GM19035 (cell line): ENCODE measurements around the gene THOP1.
"Not testable (repeated sequence)": the region's sequence is repeated elsewhere in the genome, so short reads cannot be mapped to it uniquely, and the experiment has no call there.

Experiments used
- ATAC-seq: cut with Tn5 transposase; IDR thresholded peaks from one replicate; pipeline ENCODE4 v1.9.1; 2021; ENCODE audit not compliant: unreplicated experiment

Gene THOP1

DNA sequence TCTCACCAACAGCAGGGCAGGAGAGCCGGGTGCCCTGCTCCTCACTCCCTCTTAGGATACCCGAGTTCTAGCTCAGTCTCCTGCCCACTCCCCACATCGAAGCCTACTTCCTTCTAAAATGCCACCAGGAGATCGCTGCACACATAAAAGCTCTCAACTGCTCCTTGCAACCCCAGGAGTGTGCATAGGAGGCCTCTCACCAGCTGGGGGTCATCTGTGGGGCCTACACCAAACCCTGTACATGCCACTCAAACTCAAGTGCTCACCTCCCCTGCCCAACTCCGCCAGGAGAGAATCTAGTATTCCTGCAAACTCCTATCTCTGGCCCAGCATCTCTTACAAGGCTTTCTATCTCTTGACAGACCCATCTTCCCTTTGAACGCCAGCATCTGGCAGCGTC, 5.0 kb upstream of the THOP1 start:
- ATAC-seq: no peak

DNA sequence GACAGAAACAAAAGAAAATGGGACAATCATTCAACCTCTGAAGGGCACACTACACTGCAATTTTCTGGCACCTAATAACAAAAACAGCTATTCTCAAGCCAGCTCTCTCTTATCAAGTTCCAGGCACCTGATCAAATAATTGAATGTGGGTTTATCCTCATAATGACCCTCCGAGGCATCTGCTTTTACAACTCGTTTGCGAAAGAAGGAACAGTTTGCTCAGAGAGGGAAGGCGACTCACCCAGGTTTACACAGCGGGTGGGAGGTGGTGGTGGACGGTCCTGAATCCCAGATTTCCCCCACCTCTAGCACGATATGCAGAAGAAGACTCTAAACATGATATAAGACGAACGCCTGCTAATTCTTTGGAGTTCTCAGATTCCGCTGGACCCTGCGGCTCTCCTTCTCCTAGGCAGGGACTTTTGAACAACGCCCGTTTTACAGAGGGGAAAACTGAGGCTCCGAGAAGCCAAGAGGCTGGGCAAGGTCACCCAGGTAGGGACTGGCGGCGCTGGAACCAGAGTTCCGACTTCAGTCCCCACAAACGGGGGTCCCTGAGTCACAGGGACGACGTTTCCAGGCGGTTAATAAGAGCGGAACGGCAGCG, 2.9 kb upstream of the THOP1 start:
- no peak for ATAC-seq

DNA sequence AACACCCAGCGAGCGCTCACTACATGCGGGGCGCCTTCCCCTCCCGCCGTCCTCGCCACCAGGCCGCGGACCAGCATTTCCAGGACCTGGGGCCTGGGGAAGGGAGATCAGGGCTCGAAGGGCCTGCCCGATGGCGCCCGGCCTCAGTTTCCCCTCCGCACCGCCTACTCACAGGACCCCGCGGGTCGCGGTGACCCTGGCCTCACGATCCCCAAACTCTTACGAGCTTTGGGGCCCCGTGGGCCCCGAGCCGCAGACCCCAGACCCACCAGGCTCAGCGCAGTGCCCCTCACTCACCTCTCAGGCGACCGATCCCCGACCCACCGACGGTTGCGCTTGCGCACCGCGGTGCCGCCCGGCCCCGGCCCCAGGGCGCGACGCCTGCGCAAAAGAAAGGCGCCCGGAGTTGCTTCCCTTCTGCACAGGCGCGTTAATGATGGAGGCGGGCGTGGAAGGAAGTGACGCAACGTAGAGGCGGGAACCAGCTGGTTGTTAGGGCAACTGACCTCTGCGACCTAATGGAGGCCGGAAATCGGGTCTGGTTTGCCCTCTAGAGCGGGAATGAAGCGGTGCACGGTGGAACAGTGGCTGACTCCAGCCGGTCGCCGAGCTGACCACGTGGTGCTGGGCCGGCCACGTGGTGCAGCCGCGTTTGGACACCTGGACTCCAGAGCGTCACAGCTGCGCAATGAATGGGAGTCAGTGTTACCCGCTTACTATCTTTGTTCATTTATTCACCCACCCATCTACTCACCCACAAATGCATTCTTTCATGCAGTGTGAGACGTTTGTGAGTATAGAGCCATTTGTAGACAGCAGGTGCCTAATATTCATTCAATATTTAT, 2.1 kb upstream of the THOP1 start, which contains the start of gene SGTA:
TSS of gene SGTA (minus strand) at position 338 of the 845 bp plus-strand sequence. CDS start 14,205 bp downstream, outside the sequence.
- peak; percentile 78 for ATAC-seq

DNA sequence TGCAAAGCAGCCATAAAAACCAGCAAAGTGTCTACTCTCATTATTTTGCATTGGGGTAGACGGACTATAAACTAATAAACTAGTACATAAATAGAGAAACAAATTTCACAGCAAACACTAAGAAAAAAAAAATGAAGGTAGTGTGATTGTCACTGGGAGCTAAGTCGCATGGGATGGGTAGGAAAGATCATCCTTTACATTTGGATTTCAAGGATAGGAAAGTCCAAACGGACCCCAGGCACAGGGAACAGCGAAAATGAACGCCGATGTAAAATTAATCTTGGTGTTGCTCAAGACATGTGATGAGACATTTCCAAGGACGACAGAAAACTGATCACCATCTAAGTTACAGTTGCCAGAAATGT, 1.5 kb upstream of the THOP1 start:
- ATAC-seq: no peak

DNA sequence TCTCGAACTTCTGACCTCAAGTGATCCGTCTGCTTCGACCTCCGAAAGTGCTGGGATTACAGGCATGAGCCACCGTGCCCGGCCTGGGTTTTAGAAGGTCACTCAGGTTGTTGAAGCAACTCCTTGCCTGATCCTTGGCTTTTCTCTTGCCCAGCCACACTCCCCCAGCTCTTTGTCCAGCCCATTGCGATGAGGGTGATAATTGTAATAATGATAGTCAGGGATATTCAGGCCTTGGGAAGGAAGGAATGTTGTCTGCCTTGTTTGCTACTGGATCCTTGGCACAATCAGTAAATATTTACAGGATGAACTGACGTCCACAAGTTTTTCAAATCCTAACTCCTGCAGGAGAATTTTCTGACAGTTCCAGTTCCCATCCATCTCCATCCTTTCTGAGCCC, 1.8 kb downstream of the THOP1 start:
- ATAC-seq: no peak

DNA sequence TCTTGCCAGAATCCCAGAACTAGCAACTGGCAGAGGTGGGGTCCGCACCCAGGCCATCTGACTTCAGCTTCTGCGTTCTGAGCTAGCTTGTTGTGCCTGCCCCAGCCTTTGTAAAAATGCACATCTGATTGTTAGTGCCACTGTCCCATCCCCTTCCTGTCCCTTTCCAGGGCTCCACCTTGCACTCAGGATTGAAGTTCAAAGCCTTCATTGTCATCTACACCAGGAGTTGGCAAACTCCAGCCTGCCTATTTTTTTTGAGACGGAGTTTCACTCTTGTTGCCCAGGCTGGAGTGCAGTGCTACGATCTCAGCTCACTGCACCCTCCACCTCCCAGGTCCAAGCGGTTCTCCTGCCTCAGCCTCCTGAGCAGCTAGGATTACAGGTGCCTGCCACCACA, 2.9 kb downstream of the THOP1 start:
- no peak for ATAC-seq

DNA sequence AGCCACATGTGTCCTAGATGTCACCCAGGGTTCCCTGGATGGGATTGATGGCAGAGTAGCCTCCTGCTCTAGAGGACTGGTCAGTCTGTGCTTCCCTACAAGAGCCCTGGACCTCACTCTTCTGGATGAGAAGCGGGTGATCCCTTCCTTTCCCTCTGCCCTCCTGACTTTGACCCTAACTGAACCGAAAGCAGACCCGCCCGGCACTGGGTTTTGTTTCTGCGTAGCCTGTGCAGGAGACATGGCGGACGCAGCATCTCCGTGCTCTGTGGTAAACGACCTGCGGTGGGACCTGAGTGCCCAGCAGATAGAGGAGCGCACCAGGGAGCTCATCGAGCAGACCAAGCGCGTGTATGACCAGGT, 4.9 kb downstream of the THOP1 start:
- no peak for ATAC-seq

DNA sequence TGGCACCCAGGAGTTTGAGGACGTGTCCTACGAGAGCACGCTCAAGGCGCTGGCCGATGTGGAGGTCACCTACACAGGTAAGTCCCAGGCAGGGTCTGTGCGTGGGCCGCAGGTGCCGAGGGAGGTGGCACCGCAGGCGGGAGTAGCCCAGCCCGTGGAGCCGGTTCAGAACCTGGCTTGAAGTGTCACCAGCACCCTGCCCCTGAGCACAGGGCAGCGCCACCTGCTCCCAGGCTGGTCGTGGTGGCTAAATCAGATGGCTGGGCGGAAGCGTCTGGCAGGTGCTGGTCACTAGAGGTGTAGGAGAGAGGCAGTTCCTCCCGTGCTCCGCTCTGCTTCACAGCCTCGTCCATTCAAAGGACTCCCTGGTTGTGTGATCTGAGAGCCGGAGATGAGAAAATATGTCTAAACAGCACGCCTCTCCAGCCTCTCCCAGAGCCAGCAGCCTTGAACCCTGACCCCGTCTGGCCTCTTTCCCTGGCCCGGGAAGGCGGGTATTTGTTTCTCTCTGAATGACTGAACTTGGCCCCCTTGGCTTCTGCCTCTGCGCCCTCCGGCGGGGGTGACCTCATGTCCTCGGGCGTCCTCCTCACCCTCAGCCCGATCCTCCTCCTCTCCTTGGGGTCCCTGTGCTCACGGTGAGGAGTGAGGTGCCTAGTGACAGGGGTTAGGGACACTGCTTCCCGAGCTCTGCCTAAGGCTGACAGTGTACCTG, 5.4 kb downstream of the THOP1 start:
- no peak for ATAC-seq

DNA sequence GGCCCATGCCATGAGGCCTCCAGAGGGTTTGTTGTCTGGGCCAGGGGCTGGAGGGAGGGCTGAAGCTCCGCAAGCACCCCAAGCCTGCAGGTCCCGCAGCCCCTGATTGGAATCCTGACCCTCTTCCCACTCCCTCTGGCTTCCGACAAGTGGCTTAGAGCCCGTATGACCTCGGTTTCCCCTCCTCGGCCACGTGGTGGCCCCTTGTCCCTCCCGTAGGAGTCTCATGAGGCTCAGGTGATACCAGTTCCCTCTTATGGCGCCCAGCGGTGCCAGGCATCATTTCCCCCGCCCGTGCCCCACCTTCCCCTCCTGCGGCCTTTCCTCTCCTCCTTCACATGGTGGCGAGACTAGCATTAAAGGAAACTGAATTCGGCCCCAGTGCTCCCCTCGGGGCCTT, 6.1 kb downstream of the THOP1 start:
- ATAC-seq: no peak

DNA sequence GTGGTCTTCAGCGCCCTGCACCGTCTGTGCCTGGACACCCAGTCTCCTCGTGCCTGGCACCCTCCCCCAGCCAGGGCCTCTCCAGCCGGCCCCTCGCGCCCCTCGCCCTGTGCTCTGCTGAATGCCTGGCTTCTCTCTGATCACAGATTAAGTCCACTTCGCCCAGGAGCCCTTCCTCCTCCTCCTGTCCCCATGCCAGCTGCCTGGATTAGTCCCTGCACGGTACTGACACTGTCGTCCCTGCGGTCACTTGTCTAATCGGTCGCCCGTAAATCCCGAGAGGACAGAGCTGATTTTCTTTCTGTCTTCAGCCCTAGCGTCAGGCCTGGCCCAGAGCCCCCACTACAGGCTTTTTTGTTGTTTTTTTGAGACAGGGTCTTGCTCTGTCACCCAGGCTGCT, 6.6 kb downstream of the THOP1 start:
- ATAC-seq: no peak

DNA sequence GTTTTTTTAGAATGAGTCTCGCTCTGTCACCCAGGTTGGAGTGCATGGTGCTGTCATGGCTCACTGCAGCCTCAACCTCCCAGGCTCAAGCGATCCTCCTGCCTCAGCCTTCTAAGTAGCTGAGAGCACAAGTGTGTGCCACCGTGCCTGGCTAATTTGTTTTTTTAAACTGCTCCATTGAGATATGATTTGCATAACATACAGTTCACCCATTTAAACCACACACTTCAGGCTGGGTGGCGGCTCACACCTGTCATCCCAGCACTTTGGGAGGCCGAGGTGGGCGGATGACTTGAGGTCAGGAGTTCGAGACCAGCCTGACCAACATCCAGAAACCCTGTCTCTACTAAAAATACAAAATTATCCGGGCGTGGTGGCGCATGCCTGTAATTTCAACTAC, 7.4 kb downstream of the THOP1 start:
- not testable (repeated sequence) for ATAC-seq

DNA sequence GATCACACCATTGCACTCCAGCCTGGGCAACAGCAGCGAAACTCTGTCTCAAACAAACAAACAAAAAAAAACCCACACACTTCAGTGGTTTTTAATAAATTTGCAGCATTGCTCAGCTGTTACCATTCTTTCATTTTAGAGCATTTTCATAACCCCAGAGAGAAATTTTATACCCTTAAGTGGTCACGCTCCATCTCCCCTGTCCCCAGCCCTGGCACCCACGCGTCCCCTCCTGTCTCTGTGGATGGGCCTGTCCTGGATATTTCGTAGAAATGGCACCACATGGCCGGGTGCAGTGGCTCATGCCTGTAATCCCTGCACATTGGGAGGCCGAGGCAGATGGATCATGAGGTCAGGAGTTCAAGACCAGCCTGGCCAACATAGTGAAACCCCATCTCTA, 7.8 kb downstream of the THOP1 start:
- no peak for ATAC-seq

DNA sequence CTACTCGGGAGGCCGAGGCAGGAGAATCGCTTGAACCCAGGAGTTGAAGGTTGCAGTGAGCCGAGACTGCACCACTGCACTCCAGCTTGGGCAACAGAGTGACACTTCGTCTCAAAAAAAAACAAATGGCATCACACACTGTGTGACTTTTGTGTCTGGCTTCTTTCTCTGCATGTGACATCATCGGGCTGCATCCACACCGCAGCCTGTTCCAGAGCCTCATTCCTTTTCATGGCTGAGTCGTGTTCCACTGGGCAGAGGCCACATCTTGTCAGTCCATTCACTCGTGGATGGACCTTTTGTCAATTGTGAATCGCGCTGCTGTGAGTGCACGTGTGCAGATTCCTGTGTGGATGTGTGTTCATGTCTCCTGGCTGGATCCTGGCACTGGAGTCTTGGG, 8.3 kb downstream of the THOP1 start:
- ATAC-seq: no peak

DNA sequence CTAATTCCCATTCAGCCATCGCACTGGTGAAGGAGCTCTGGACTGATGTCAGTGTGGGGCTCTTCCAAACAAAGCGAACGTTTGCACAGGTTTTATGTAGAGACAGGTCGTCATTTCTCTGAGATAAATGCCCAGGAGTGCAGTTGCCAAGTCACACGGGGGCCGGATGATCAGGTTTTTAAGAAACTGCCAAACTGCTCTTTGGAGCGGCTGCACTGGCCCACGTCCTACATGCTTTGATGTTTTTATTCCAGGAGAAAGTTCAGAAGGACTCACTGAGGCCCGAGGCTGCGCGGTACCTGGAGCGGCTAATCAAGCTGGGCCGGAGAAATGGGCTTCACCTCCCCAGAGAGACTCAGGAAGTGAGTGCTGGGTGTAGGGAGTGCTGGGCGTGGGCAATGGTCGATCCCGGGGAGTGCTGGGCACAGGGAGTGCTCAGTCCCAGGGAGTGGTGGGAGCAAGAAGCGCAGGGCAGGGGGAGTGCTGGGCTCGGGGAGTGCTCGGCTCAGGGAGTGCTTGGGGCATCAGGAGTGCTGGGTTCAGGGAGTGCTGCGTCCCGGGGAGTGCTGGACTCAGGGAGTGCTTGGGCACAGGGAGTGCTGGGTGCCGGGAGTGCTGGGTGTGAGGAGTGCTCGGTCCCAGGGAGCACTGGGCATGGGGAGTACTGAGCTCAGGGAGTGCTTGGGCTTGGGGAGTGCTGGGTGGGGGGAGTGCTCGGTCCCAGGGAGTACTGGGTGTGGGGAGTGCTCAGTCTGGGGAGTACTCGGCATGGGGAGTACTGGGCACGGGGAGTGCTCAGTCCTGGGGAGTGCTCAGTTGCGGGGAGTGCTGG, 10.7 kb downstream of the THOP1 start:
- no peak for ATAC-seq

DNA sequence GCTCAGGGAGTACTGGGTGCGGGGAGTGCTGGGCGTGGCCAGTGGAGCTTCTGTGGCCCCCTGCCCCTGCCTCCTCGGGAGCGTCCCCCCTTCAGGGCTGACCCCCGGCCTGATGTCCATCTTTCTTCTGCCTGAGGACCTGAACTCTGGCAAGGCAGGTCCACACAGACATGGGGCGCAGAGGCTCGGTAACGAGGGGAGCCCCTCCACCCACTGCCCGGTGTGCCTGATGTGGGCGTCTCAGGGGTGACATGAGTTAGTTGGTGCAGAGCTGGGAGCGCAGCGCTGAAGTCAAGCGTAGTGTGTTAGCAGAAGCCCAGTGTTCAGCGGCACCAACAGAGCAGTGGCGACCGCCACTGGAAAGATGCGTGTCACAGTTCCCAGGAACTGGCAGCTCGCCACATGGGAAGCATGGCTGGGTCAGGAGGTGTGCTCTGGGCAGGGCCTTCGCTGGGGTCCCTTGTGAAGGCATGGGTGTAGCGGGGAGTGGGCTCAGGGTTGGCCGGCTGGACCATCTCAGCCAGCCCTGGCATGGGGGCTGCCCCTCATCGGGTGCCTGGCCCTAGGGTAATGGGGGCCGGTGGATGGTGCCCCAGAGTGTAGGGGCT, 11.5 kb downstream of the THOP1 start:
- ATAC-seq: no peak

DNA sequence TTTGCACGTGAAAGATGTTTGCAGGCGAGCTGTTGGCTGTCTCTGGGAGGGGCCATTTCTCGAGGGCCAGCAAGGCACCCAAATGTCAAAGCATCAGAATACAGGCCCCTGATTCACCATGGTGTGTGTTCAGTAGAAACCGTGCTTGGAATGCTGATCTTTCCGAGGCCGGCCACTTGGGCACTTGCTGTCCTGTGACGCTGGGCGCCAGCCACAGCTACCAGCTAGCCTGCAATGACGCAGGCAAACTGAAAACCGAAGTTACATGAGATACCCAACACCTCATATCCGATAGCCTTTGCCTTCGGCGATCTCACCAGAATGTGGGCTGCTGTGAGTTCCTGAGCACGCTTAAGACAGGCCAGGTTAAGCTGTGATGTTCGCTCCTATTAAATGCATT, 12.0 kb downstream of the THOP1 start:
- no peak for ATAC-seq

DNA sequence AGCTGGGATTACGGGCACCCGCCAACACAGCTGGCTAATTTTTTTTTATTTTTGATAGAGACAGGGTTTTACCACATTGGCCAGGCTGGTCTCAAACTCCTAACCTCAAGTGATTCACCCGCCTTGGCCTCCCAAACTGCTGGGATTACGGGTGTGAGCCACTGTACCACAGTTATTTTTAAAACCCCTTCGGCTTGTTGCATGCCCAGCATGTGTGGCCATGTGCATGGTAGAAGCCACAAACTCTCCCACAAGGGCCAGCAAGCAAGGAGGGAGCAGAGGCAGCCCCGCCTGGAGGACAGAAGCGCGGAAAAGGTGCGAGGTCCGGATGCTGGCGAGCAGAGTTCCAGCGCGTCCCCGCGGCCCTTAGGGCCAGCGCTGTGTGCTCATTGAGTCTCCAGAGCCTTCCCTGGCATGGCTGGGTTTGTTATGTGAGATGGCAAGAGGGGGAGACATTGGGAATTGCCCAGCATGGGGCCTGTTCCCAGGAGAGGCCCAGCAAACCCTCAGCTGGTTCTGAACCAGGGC, 12.9 kb downstream of the THOP1 start:
- no peak for ATAC-seq

DNA sequence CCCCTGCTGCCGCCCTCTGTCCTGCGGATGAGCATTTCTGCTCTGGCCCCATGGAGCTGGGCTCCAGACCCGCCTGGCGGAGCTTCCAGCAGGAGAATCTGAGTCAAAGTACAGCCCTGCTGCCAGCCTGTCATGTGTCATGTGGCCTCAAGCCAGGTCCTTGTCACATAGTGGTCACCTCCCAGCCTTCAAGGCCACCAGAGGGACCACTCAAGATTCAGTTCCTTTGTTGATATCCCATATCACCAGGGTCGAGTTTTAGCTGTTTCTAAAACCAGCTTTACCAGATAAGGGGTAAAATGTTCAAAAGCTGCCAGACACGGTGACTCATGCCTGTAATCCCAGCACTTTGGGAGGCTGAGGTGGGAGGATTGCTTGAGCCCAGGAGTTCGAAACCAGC, 13.4 kb downstream of the THOP1 start:
- ATAC-seq: no peak

DNA sequence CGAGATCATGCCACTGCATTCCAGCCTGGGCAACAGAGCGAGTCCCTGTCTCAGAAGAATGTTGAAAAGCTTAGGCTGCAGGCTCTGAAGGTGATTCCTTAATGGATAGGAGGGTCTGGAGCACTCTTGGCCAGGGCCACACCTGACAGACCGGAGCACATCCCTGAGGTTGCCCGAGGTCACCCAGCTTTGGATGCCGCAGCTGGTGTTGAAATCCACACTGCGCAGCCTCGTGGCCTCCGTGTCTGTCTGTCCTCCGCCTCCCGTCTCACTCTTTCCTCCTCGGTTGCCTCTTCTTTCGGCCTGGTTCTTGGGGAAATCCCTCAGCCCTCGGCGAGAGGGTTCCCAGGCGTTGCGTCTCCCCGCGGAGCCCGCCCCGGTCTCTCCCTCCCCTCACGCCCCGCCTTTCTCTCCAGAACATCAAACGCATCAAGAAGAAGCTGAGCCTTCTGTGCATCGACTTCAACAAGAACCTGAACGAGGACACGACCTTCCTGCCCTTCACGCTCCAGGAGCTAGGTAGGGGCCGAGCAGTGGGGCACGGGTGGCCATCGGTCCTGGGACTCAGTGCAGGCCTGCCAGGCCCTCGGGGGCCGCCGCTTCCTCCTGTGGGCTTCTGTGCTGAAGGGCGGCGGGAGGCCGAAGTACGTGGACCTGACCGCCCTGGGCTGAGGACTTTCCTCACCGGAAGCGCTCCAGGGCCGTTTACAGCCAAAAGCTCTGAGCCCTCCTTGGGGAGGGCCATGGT, 14.1 kb downstream of the THOP1 start:
- no peak for ATAC-seq

DNA sequence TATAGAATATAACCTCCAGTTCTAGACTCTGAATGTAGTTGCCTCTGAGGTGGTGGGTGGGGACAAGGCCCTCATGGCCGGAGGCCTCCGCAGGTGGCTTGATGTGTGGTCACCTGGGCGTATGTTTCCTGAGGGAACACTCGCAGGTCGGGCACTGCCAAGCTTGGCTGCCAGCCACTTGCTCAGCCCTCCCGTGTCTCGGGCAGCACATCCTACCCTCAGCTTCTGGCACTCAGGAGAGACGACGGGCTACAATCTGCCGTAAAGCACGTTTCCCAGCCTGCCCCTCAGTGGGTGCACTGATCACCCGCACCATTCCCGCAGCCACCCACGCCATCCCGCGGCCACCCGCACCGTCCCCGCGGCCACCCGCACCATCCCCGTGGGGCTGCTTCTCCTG, 15.2 kb downstream of the THOP1 start:
- no peak for ATAC-seq
